Measurements from ENCODE around the gene MARCHF5. TPM values are rescaled to one million over a fixed set of nuclear protein-coding genes. Genes with fewer than 3 reads are reported as not detected.
"Not testable (repeated sequence)": the region's sequence is repeated elsewhere in the genome, so short reads cannot be mapped to it uniquely, and the experiment has no call there.

Gene MARCHF5
- total RNA-seq, 2 donors from 2014 or later = 20.8 to 24.1 TPM

- intact Hi-C loops (cut with DNase I) = no loop called here
- no peak for DNase-seq (ENCODE audit: low spot score)
These were observed 87.0 kb downstream of the MARCHF5 start for GRCh38 chr10:92377962-92378361.

- DNase-seq (ENCODE audit: low spot score) = no peak
- intact Hi-C loops (cut with DNase I) = no loop called here
These were observed 90.6 kb downstream of the MARCHF5 start for GRCh38 chr10:92381543-92381954.

- no peak for DNase-seq (ENCODE audit: low spot score)
These were observed 91.7 kb downstream of the MARCHF5 start for GRCh38 chr10:92382631-92383030.

GRCh38 chr10:92384741-92385140 is 93.8 kb downstream of the MARCHF5 start:
- DNase-seq (ENCODE audit: low spot score) = no peak
- intact Hi-C loops (cut with DNase I) = no loop called here

More at GRCh38 chr10:92382631-92383030, 91.7 kb downstream of the MARCHF5 start:
- intact Hi-C loops (cut with DNase I) = no loop called here

GRCh38 chr10:92385831-92386230 is 94.9 kb downstream of the MARCHF5 start:
- intact Hi-C loops (cut with DNase I) = no loop called here
- DNase-seq (ENCODE audit: low spot score) = no peak

GRCh38 chr10:92387289-92387940 is 96.4 kb downstream of the MARCHF5 start:
- DNase-seq (ENCODE audit: low spot score) = peak; percentile 34
- intact Hi-C loops (cut with DNase I) = no loop called here

- DNase-seq (ENCODE audit: low spot score); intact Hi-C loops (cut with DNase I): not testable (repeated sequence)
These were observed 102.2 kb downstream of the MARCHF5 start for GRCh38 chr10:92393173-92393572.

GRCh38 chr10:92395271-92395670 is 104.3 kb downstream of the MARCHF5 start:
- intact Hi-C loops (cut with DNase I) = no loop called here
- DNase-seq (ENCODE audit: low spot score) = no peak

GRCh38 chr10:92402234-92402633 is 111.3 kb downstream of the MARCHF5 start:
- intact Hi-C loops (cut with DNase I) = not testable (repeated sequence)

More at GRCh38 chr10:92402234-92402633, 111.3 kb downstream of the MARCHF5 start:
- DNase-seq (ENCODE audit: low spot score) = not testable (repeated sequence)

Other genes with a start within 250 kb of the MARCHF5 start
- gene CPEB3, start 89 bp upstream of the MARCHF5 start, total RNA-seq = 1 to 10 TPM; 3.1 to 3.5 TPM

Measured in posterior vena cava (tissue), 2 donors.